Lung (tissue), 12 donors: ENCODE measurements around the gene RELN. TPM values are rescaled to one million over a fixed set of nuclear protein-coding genes. Genes with fewer than 3 reads are reported as not detected.

ENCODE experiments used
- ATAC-seq: fragments of 200-7000 bp; cut with Tn5 transposase; one replicate; pipeline ENCODE4 v1.9.1; 2020; ENCODE audit warnings: moderate number of reproducible peaks; ENCODE audit not compliant: insufficient read depth, low FRiP score
- DNase-seq, 3 donors: peaks; one replicate each; pipeline ENCODE4 v3.0.0-alpha.2; 2013 to 2017
- H3K27ac ChIP-seq, 2 donors: one replicate each; pipeline ENCODE4 v1.5.1; 2013; ENCODE audit warnings: mild to moderate bottlenecking in 2 of 2, moderate library complexity in 2 of 2, control low read depth in 1 of 2, inconsistent platforms in 1 of 2, low read depth in 1 of 2, low read length in 1 of 2
- H3K27me3 ChIP-seq, 3 donors: one replicate each; pipeline ENCODE4 v1.5.1; 2013; ENCODE audit warnings: low read length in 2 of 3; ENCODE audit not compliant: control insufficient read depth in 3 of 3, insufficient read depth in 3 of 3
- H3K36me3 ChIP-seq, 4 donors: one replicate each; pipeline ENCODE4 v1.5.1; 2013; ENCODE audit warnings: low read length in 4 of 4, mild to moderate bottlenecking in 1 of 4, moderate library complexity in 1 of 4; ENCODE audit not compliant: control insufficient read depth in 4 of 4, insufficient read depth in 4 of 4
- H3K4me1 ChIP-seq, 5 donors: one replicate each; pipeline ENCODE4 v1.5.1; 2013; ENCODE audit warnings: low read length in 5 of 5, mild to moderate bottlenecking in 2 of 5, moderate library complexity in 1 of 5; ENCODE audit not compliant: control insufficient read depth in 5 of 5, insufficient read depth in 5 of 5
- H3K4me3 ChIP-seq: one replicate; pipeline ENCODE4 v1.5.1; 2013; ENCODE audit warnings: mild to moderate bottlenecking, control low read depth, moderate library complexity
- H3K9ac ChIP-seq, 2 donors: one replicate each; pipeline ENCODE4 v1.5.1; 2013; ENCODE audit warnings: low read length in 2 of 2, control low read depth in 1 of 2; ENCODE audit not compliant: insufficient read depth in 1 of 2
- H3K9me3 ChIP-seq, 4 donors: one replicate each; pipeline ENCODE4 v1.5.1; 2013; ENCODE audit warnings: low read length in 3 of 4, mild to moderate bottlenecking in 1 of 4, moderate library complexity in 1 of 4; ENCODE audit not compliant: control insufficient read depth in 4 of 4, insufficient read depth in 3 of 4
- WGBS, 2 donors: extraction: QIAGEN DNeasy Blood & Tissue Kit; methylation state at CpG; one replicate each; pipeline ENCODE4 v1.1.7; 2013; 5-methylcytosine and 5-hydroxymethylcytosine counted together
- polyA plus RNA-seq, 2 donors: library from polyadenylated mRNA; stranded (reverse); fragments of 200-250 nt; gene quantifications; one replicate each; pipeline ENCODE4 v1.2.1, GENCODE V29; 2013
- total RNA-seq, 2 donors: library from RNA; depleted of rRNA in 1 of 2; stranded (reverse); fragments of >200 nt in 1 of 2; gene quantifications; one replicate each; pipeline ENCODE4 v1.2.1, GENCODE V29; 2014 to 2021
- TF ChIP-seq, protein P1 (sequence below): IDR thresholded peaks from 2 replicates; pipeline ENCODE4 v1.5.1; 2012; ENCODE audit warnings: mild to moderate bottlenecking; ENCODE audit errors: control extremely low read depth, extremely low read depth
- donor health status: control.
- donor health status: control.
- donor health status: Bipolar disorder and iron deficiency.
- donor health status: healthy.
- donor health status: DM: yes; HTN: yes; CAD: no.

The RELN gene
- total and polyA plus RNA-seq, 4 donors, result 0.24 to 7.7 (median 2.0) TPM

DNA sequence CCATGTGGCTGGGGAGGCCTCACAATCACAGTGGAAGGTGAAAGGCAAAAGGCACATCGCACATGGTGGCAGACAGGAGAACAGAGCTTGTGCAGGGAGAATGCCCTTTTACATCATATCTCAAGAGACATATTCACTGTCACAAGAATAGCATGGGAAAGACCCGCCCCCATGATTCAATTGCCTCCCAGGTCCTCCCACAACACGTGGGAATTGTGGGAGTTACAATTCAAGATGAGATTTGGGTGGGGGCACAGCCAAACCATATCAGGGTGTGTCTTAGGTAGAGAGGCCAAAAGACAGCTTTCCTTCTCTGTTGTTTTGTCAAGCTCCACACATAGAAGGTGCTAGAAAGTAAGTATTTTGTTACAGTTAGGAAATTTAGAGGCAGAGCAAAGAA lies 522.6 kb downstream of the RELN start:
- Histone ChIP-seq H3K27ac (no peak overlapping the region), H3K27me3 (no peaks in the 10 kb centered on the region), H3K36me3 (no peaks in the 10 kb centered on the region), H3K9me3 (no peaks in the 10 kb centered on the region), H3K4me1 (no peaks in the 10 kb centered on the region), H3K9ac (no peak overlapping the region), H3K4me3 (no peak overlapping the region)
- TF ChIP-seq, protein P1, sequence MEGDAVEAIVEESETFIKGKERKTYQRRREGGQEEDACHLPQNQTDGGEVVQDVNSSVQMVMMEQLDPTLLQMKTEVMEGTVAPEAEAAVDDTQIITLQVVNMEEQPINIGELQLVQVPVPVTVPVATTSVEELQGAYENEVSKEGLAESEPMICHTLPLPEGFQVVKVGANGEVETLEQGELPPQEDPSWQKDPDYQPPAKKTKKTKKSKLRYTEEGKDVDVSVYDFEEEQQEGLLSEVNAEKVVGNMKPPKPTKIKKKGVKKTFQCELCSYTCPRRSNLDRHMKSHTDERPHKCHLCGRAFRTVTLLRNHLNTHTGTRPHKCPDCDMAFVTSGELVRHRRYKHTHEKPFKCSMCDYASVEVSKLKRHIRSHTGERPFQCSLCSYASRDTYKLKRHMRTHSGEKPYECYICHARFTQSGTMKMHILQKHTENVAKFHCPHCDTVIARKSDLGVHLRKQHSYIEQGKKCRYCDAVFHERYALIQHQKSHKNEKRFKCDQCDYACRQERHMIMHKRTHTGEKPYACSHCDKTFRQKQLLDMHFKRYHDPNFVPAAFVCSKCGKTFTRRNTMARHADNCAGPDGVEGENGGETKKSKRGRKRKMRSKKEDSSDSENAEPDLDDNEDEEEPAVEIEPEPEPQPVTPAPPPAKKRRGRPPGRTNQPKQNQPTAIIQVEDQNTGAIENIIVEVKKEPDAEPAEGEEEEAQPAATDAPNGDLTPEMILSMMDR, result no peak
- no peak for ATAC-seq
- no peak for DNase-seq
- 56 to 57% methylated on average over 3 of the region's 3 CpGs for WGBS, 2 donors

DNA sequence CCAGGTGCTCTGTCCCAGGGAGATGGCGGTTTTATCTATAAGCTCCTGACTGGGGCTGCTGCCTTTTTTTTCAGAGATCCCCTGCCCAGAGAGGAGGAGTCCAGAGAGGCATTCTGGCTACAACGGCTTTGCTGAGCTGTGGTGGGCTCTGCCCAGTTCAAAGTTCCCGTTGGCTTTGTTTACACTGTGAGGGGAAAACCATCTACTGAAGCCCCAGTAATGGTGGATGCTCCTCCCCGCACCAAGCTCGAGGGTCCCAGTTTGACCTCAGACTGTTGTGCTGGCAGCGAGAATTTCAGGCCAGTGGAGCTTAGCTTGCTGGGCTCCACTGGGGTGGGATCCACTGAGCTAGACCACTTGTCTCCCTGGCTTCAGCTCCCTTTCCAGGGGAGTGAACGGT lies 527.1 kb downstream of the RELN start:
- Histone ChIP-seq H3K27ac (no peak overlapping the region), H3K36me3 (no peaks in the 10 kb centered on the region), H3K4me3 (no peak overlapping the region), H3K9ac (no peak overlapping the region), H3K9me3 (no peaks in the 10 kb centered on the region), H3K4me1 (no peaks in the 10 kb centered on the region), H3K27me3 (no peaks in the 10 kb centered on the region)
- DNase-seq, result no peak
- TF ChIP-seq, protein P1, result no peak
- 83 to 91% methylated on average over 7 of the region's 7 CpGs for WGBS, 2 donors
- ATAC-seq, result no peak

DNA sequence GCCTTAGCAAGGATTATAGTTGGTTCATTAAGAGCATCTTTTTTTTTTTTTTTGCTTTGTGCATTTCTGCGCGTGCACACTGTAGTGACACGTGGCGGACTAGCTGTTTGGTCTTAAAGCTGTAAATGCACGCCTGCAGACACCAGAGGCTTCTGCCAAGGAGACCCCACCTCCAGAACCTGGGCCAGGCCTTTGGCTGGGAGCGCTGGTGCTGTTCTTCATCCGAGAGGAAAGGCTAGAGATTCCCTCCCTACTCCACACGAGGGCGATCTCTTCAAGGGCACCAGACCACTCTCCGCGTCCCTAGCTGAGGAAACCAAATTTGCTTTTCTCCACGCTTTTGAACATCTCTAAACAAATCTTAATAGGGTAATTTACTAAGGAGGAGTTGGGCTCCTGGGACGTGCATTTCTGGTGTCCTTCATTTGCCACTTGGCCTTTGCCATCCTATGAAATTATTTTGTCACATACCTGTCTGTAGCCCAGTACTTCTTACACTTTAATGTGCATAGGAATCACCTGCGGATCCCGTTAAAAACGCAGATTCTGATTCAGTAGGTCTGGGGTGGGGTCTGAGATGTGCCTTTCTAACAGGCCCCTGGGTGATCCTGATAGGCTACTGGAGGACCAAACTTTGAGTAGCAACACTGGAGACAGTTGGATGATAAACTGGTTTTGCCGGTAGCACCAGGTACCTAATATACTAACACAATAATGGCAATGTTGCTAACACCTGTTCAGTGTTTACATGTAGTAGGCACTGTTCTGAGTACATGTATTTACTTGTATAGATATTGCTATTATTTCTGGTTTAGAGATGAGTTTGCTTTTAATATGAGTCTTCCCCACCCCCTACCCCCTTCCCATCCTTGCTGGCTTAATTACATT lies 542.1 kb downstream of the RELN start:
- ATAC-seq (peak; percentile 55), DNase-seq (peak; percentile 41 to 54 (median 42))
- Histone ChIP-seq H3K27ac (no peak overlapping the region), H3K9ac (no peak overlapping the region), H3K4me1 (peaks cover 0 to 12% (median 3%) of the 10 kb centered on the region in 5 donors), H3K4me3 (no peak overlapping the region), H3K9me3 (no peaks in the 10 kb centered on the region), H3K36me3 (no peaks in the 10 kb centered on the region), H3K27me3 (peaks cover 0 to 42% (median 37%) of the 10 kb centered on the region in 3 donors)
- WGBS, 2 donors, result 13 to 15% methylated on average over 17 of the region's 17 CpGs
- TF ChIP-seq, protein P1, result no peak
